Neural cell (in vitro differentiated cells): ENCODE results near the gene IQGAP2. TPM values are rescaled to one million over a fixed set of nuclear protein-coding genes. Genes with fewer than 3 reads are reported as not detected.

Experiments used
- H2AFZ ChIP-seq: fragments of 200-600, 300-800 bp; sonication (generic), shearing (Covaris generic); 2 replicates; pipeline ENCODE4 v1.6.0; 2014; ENCODE audit warnings: low read depth, mild to moderate bottlenecking, antibody characterized with exemption, low read length, moderate library complexity
- H3F3A ChIP-seq: fragments of 200-600 bp; shearing (Covaris generic); 2 replicates; pipeline ENCODE4 v1.6.1; 2016; ENCODE audit warnings: mild to moderate bottlenecking, moderate library complexity, mixed read lengths, antibody characterized with exemption, low read length; ENCODE audit not compliant: insufficient read depth, poor library complexity, severe bottlenecking
- H3K27ac ChIP-seq: fragments of 200-600, 300-800 bp; sonication (generic), shearing (Covaris generic); 2 replicates; pipeline ENCODE4 v1.5.1; 2014; ENCODE audit warnings: mild to moderate bottlenecking, low read length, moderate library complexity
- H3K27me3 ChIP-seq: fragments of 300-800, 200-600 bp; sonication (generic), shearing (Covaris generic); 2 replicates; pipeline ENCODE4 v1.6.0; 2014; ENCODE audit warnings: mild to moderate bottlenecking, low read depth, low read length, moderate library complexity; ENCODE audit not compliant: insufficient read depth
- H3K36me3 ChIP-seq: fragments of 300-800, 200-600 bp; sonication (generic), shearing (Covaris generic); 2 replicates; pipeline ENCODE4 v1.5.1; 2014; ENCODE audit warnings: mild to moderate bottlenecking, antibody characterized with exemption, low read length, moderate library complexity; ENCODE audit not compliant: insufficient read depth
- H3K4me2 ChIP-seq: fragments of 300-800, 200-600 bp; sonication (generic), shearing (Covaris generic); 2 replicates; pipeline ENCODE4 v1.6.0; 2014; ENCODE audit warnings: mild to moderate bottlenecking, low read length
- H3K4me3 ChIP-seq: fragments of 300-800, 200-600 bp; sonication (generic), shearing (Covaris generic); 2 replicates; pipeline ENCODE4 v1.5.1; 2014; ENCODE audit warnings: mild to moderate bottlenecking, low read length, moderate library complexity
- H3K79me2 ChIP-seq: fragments of 200-600 bp; shearing (Covaris generic); replicated peaks from 2 replicates; pipeline ENCODE4 v1.6.0; 2014; ENCODE audit warnings: mild to moderate bottlenecking, low read length, moderate library complexity; ENCODE audit not compliant: insufficient read depth
- H3K9ac ChIP-seq: fragments of 300-800, 200-600 bp; sonication (generic), shearing (Covaris generic); 2 replicates; pipeline ENCODE4 v1.6.1; 2016; ENCODE audit warnings: mild to moderate bottlenecking, low read length, mixed read lengths
- H3K9me2 ChIP-seq: fragments of 200-600 bp; shearing (Covaris generic); 2 replicates; pipeline ENCODE4 v1.6.1; 2016; ENCODE audit warnings: mild to moderate bottlenecking, low read length, mixed read lengths; ENCODE audit not compliant: insufficient read depth
- H3K9me3 ChIP-seq: fragments of 200-600, 300-800 bp; sonication (generic), shearing (Covaris generic); 2 replicates; pipeline ENCODE4 v1.6.1; 2016; ENCODE audit warnings: mild to moderate bottlenecking, mixed run types, low read length, moderate library complexity, mixed read lengths
- H4K20me1 ChIP-seq: fragments of 200-600 bp; shearing (Covaris generic); 2 replicates; pipeline ENCODE4 v1.6.1; 2016; ENCODE audit warnings: mild to moderate bottlenecking, mixed run types; ENCODE audit not compliant: insufficient read depth
- CTCF ChIP-seq: fragments of 450-650 bp; IDR thresholded peaks from 2 replicates; pipeline ENCODE4 v1.5.1; 2014; ENCODE audit warnings: antibody characterized with exemption, mild to moderate bottlenecking, moderate library complexity; ENCODE audit not compliant: poor library complexity, severe bottlenecking
- EP300 ChIP-seq: fragments of 450-650 bp; conservative IDR thresholded peaks from 2 replicates; pipeline ENCODE4 v1.6.1; 2014; ENCODE audit warnings: antibody characterized with exemption, mild to moderate bottlenecking, moderate library complexity; ENCODE audit not compliant: poor library complexity, severe bottlenecking
- EZH2 ChIP-seq: fragments of 200-600, 300-800 bp; shearing (Covaris generic), sonication (generic); IDR thresholded peaks from 2 replicates; pipeline ENCODE4 v1.6.1; 2014; ENCODE audit warnings: antibody characterized with exemption, low read length, borderline replicate concordance, mild to moderate bottlenecking; ENCODE audit not compliant: insufficient read depth, poor library complexity, severe bottlenecking
- MXI1 ChIP-seq: fragments of 450-650 bp; conservative IDR thresholded peaks from 2 replicates; pipeline ENCODE4 v1.6.1; 2014; ENCODE audit warnings: antibody characterized with exemption, mild to moderate bottlenecking; ENCODE audit not compliant: poor library complexity, severe bottlenecking
- POLR2AphosphoS5 ChIP-seq: IDR thresholded peaks from 2 replicates; pipeline ENCODE4 v1.6.1; 2012
- RAD21 ChIP-seq: fragments of 450-650 bp; conservative IDR thresholded peaks from 2 replicates; pipeline ENCODE4 v1.6.1; 2014; ENCODE audit warnings: antibody characterized with exemption, mild to moderate bottlenecking, moderate library complexity
- REST ChIP-seq: IDR thresholded peaks from 2 replicates; pipeline ENCODE4 v1.6.1; 2012; ENCODE audit warnings: borderline replicate concordance
- SMC3 ChIP-seq: fragments of 450-650 bp; conservative IDR thresholded peaks from 2 replicates; pipeline ENCODE4 v1.6.1; 2014; ENCODE audit warnings: antibody characterized with exemption, mild to moderate bottlenecking, moderate library complexity; ENCODE audit not compliant: poor library complexity
- TAF1 ChIP-seq: IDR thresholded peaks from 2 replicates; pipeline ENCODE4 v1.6.1; 2012; ENCODE audit warnings: low read depth
- polyA plus RNA-seq: library from polyadenylated mRNA; depleted of rRNA; stranded (reverse); fragments of >200 nt; gene quantifications from 2 replicates; pipeline ENCODE4 v1.2.3, GENCODE V29; 2014

IQGAP2 gene
- polyA plus RNA-seq, 1 donor from 2014 or later, result 5.2 TPM

- Histone ChIP-seq H3K4me3 (no peak overlapping the region), H3K27ac (no peak overlapping the region), H3K9ac (no peak overlapping the region), H3K9me3 (no peaks in the 10 kb centered on the region), H3K79me2 (no peaks in the 10 kb centered on the region), H4K20me1 (no peaks in the 10 kb centered on the region), H3F3A (no peaks in the 10 kb centered on the region), H3K27me3 (no peaks in the 10 kb centered on the region), H2AFZ (no peak overlapping the region), H3K4me2 (no peak overlapping the region), H3K9me2 (no peaks in the 10 kb centered on the region), H3K36me3 (no peaks in the 10 kb centered on the region)
- TF ChIP-seq TAF1 (no peak), MXI1 (no peak), REST (no peak), CTCF (no peak), POLR2AphosphoS5 (no peak), RAD21 (no peak), SMC3 (no peak), EP300 (no peak), EZH2 (no peak)
Observed at GRCh38 chr5:76485511-76485910, 82.4 kb downstream of the IQGAP2 start.

GRCh38 chr5:76487386-76487785 lies 84.3 kb downstream of the IQGAP2 start:
- TF ChIP-seq EP300, result no peak
- no peak for TF ChIP-seq RAD21
- no peak for TF ChIP-seq POLR2AphosphoS5
- no peak for TF ChIP-seq EZH2
- TF ChIP-seq CTCF, result no peak
- no peak for TF ChIP-seq TAF1
- no peak for TF ChIP-seq MXI1
- TF ChIP-seq REST, result no peak
- TF ChIP-seq SMC3, result no peak
- Histone ChIP-seq H3K27me3 (no peaks in the 10 kb centered on the region), H3K36me3 (no peaks in the 10 kb centered on the region), H3K9me2 (no peaks in the 10 kb centered on the region), H3K9me3 (no peaks in the 10 kb centered on the region), H3K79me2 (no peaks in the 10 kb centered on the region), H3K4me2 (no peak overlapping the region), H3K4me3 (no peak overlapping the region), H3K27ac (no peak overlapping the region), H2AFZ (no peak overlapping the region), H3F3A (no peaks in the 10 kb centered on the region), H4K20me1 (no peaks in the 10 kb centered on the region), H3K9ac (no peak overlapping the region)
